OCI-LY3 (cell line): ENCODE data around the gene TMEM132C.
A peak's percentile ranks its signal among the peaks of the same experiment; 100 is the strongest.

Experiments used
- H2AFZ ChIP-seq: fragments of 200-600, 300-600 bp; shearing (Covaris generic); 2 replicates; pipeline ENCODE4 v1.6.0; 2014; ENCODE audit warnings: antibody characterized with exemption, low read depth, low read length
- H3K27ac ChIP-seq: fragments of 200-600, 300-600 bp; sonication (generic); 2 replicates; pipeline ENCODE4 v1.5.1; 2014; ENCODE audit warnings: mild to moderate bottlenecking, low read length, moderate library complexity, mixed read lengths
- H3K27me3 ChIP-seq: fragments of 200-600, 300-600 bp; sonication (generic); 2 replicates; pipeline ENCODE4 v1.6.1; 2014; ENCODE audit warnings: low read depth, low read length, mixed read lengths
- H3K36me3 ChIP-seq: fragments of 200-600, 300-600 bp; sonication (generic); replicated peaks from 2 replicates; pipeline ENCODE3; 2014; ENCODE audit warnings: low read depth, low read length, mixed read lengths
- H3K4me1 ChIP-seq: fragments of 300-600, 200-600 bp; sonication (generic); 2 replicates; pipeline ENCODE4 v1.6.1; 2014; ENCODE audit warnings: low read length, mixed read lengths
- H3K4me2 ChIP-seq: fragments of 200-600, 300-600 bp; sonication (generic); 2 replicates; pipeline ENCODE4 v1.6.1; 2014; ENCODE audit warnings: low read length, mixed read lengths
- H3K4me3 ChIP-seq: fragments of 300-600, 200-600 bp; sonication (generic); 2 replicates; pipeline ENCODE4 v1.5.1; 2014; ENCODE audit warnings: antibody characterized with exemption, mild to moderate bottlenecking, low read length, moderate library complexity
- H3K79me2 ChIP-seq: fragments of 300-600, 200-600 bp; shearing (Covaris generic); 2 replicates; pipeline ENCODE4 v1.6.1; 2014; ENCODE audit warnings: mild to moderate bottlenecking, low read length, mixed read lengths
- H3K9ac ChIP-seq: fragments of 300-600, 200-600 bp; shearing (Covaris generic); 2 replicates; pipeline ENCODE4 v1.6.0; 2014; ENCODE audit warnings: mild to moderate bottlenecking, low read length, moderate library complexity
- H3K9me3 ChIP-seq: fragments of 200-600, 300-600 bp; shearing (Covaris generic); 2 replicates; pipeline ENCODE4 v1.6.1; 2014; ENCODE audit warnings: low read length, mixed read lengths; ENCODE audit not compliant: insufficient read depth
- H4K20me1 ChIP-seq: fragments of 200-600, 300-600 bp; sonication (generic); 2 replicates; pipeline ENCODE4 v1.6.1; 2016; ENCODE audit warnings: low read length, mixed read lengths; ENCODE audit not compliant: insufficient read depth
- EZH2phosphoT487 ChIP-seq: fragments of 200-600 bp; shearing (Covaris generic); IDR thresholded peaks from 2 replicates; pipeline ENCODE4 v1.6.1; 2018; ENCODE audit warnings: antibody characterized with exemption, mixed run types, low read depth
- TF ChIP-seq, protein P1 (sequence below): fragments of 200-600, 300-600 bp; sonication (generic); IDR thresholded peaks from 2 replicates; pipeline ENCODE4 v1.5.1; 2014; ENCODE audit warnings: antibody characterized with exemption, low read length, low read depth

The TMEM132C gene

GRCh38 chr12:128567730-128568129 is 300.8 kb downstream of the TMEM132C start:
- TF ChIP-seq, protein P1, sequence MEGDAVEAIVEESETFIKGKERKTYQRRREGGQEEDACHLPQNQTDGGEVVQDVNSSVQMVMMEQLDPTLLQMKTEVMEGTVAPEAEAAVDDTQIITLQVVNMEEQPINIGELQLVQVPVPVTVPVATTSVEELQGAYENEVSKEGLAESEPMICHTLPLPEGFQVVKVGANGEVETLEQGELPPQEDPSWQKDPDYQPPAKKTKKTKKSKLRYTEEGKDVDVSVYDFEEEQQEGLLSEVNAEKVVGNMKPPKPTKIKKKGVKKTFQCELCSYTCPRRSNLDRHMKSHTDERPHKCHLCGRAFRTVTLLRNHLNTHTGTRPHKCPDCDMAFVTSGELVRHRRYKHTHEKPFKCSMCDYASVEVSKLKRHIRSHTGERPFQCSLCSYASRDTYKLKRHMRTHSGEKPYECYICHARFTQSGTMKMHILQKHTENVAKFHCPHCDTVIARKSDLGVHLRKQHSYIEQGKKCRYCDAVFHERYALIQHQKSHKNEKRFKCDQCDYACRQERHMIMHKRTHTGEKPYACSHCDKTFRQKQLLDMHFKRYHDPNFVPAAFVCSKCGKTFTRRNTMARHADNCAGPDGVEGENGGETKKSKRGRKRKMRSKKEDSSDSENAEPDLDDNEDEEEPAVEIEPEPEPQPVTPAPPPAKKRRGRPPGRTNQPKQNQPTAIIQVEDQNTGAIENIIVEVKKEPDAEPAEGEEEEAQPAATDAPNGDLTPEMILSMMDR, result no peak
- no peak overlapping the region for H3K4me3 ChIP-seq
- peaks cover 40% of the 10 kb centered on the region for H3K4me1 ChIP-seq
- no peaks in the 10 kb centered on the region for H3K27me3 ChIP-seq
- peaks cover 23% of the 10 kb centered on the region for H3K79me2 ChIP-seq
- H3K36me3 ChIP-seq, result peaks cover 48% of the 10 kb centered on the region
- H4K20me1 ChIP-seq, result no peaks in the 10 kb centered on the region
- peaks cover 6% of the 10 kb centered on the region; the same call in 1 of the 2 replicates for H3K9me3 ChIP-seq
- no peak overlapping the region for H3K9ac ChIP-seq
- H2AFZ ChIP-seq, result no peak overlapping the region
- no peak overlapping the region for H3K27ac ChIP-seq
- no peak overlapping the region for H3K4me2 ChIP-seq

DNA sequence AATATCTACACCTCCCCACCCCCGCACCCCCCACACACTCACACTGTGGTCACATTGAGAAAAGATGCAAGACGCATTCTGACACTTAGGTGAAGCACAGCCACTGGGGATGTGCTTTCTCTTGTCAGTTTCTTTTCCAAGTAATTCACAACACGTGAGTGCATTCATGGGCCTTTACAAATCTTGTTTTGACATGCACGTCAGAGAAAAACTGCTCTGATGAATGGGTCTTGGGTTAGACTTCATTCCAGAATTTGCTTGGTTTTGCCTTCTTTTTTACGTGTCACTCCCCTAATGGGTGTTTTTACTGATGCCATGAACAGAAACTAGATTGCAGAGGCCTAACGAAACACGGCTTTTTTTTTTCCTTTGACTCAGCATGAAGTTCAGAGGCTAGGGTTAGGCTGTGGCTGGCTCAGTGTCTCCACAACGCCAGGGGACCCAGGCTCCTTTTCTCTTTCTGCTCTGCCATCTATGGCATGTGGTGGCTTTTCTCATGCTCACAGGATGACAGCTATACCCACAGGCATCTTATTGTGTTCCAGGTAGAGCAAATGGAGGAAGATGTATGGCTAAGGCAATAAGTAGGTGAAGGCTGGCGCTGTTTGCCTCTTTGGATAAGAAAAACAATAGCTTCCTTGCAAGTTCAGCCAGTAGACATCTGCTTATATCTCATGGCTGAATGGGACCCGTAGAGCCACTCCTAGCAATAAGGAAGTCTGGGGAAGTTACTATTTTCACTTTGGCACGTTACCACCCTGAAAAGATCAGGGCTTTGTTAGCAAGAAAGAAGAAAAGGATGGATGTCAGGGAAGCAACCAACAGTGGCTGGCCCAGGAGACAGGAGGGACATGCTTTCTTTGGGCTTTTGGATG is 303.5 kb downstream of the TMEM132C start:
- Histone ChIP-seq H3K27me3 (no peaks in the 10 kb centered on the region), H2AFZ (no peak overlapping the region), H3K27ac (peak overlapping the region; percentile 98), H4K20me1 (no peaks in the 10 kb centered on the region), H3K4me3 (peak overlapping the region; percentile 80), H3K4me2 (peak overlapping the region; percentile 90), H3K4me1 (peaks cover 40% of the 10 kb centered on the region), H3K79me2 (peaks cover 23% of the 10 kb centered on the region), H3K9ac (peak overlapping the region; percentile 85), H3K9me3 (no peaks in the 10 kb centered on the region), H3K36me3 (peaks cover 33% of the 10 kb centered on the region)
- no peak for TF ChIP-seq EZH2phosphoT487
- TF ChIP-seq, protein P1, result peak; percentile 18

DNA sequence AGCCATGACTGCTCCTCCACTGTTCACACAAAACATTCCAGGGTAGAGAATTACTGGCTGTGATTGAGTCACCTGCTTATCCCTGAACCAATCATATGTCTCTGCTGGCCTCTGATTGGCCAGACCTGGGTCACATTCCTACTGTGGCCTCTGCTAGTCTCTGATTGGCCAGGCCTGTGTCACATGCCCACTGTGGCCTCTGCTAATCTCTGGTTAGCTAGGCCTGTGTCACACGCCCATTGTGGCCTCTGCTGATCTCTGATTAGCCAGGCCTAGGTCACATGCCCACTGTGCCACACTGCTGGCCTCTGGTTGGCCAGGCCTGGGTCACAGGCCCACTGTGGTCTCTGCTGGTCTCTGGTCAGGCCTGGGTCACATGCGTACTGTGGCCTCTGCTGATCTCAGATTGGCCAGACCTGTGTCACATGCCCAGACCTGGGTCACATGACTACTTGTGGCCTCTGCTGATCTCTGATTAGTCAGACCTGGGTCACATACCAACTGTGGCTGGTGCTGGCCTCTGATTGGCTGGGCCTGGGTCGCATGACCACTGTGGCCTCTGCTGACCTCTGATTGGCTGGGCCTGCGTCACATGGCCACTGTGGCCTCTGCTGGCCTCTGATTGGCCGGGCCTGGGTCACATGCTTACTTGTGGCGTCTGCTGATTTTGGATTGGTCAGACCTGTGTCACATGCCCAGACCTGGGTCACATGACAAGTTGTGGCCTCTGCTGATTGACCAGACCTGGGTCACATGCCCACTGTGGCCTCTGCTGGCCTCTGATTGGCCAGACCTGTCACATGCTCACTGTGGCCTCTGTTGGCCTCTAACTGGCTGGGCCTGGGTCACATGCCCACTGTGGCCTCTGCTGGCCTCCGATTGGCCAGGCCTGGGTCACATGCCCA is 305.2 kb downstream of the TMEM132C start:
- Histone ChIP-seq H4K20me1 (no peaks in the 10 kb centered on the region), H3K4me3 (peak overlapping the region; percentile 15), H3K27ac (peak overlapping the region; percentile 98), H3K27me3 (no peaks in the 10 kb centered on the region), H3K9ac (peak overlapping the region; percentile 85), H3K4me1 (peaks cover 45% of the 10 kb centered on the region), H2AFZ (peak overlapping the region; percentile 64), H3K4me2 (peak overlapping the region; percentile 90), H3K79me2 (peaks cover 23% of the 10 kb centered on the region), H3K36me3 (peaks cover 27% of the 10 kb centered on the region), H3K9me3 (no peaks in the 10 kb centered on the region)
- TF ChIP-seq EZH2phosphoT487, result no peak
- TF ChIP-seq, protein P1, result no peak

- H2AFZ ChIP-seq, result no peak overlapping the region
- peaks cover 9% of the 10 kb centered on the region for H3K79me2 ChIP-seq
- peaks cover 9% of the 10 kb centered on the region for H3K36me3 ChIP-seq
- no peak for TF ChIP-seq EZH2phosphoT487
- TF ChIP-seq, protein P1, result no peak
- no peaks in the 10 kb centered on the region for H4K20me1 ChIP-seq
- H3K27ac ChIP-seq, result no peak overlapping the region
- H3K9me3 ChIP-seq, result no peaks in the 10 kb centered on the region
- no peaks in the 10 kb centered on the region for H3K27me3 ChIP-seq
- H3K9ac ChIP-seq, result no peak overlapping the region
- no peak overlapping the region for H3K4me3 ChIP-seq
- H3K4me1 ChIP-seq, result peaks cover 34% of the 10 kb centered on the region
- no peak overlapping the region for H3K4me2 ChIP-seq
These were observed 306.9 kb downstream of the TMEM132C start for GRCh38 chr12:128573907-128574306.
